Ascending aorta (tissue), 2 donors: ENCODE measurements around the gene PRELID3B. TPM values are rescaled to one million over a fixed set of nuclear protein-coding genes. Genes with fewer than 3 reads are reported as not detected.

Experiments used
- DNase-seq, 2 donors: peaks; one replicate each; pipeline ENCODE4 v3.0.0-alpha.2; 2019; ENCODE audit warnings: low spot score in 2 of 2
- H3K27ac ChIP-seq, 2 donors: fragments of 200-600 bp; sonication (generic); one replicate each; pipeline ENCODE4 v1.5.1; 2016 to 2017; ENCODE audit warnings: mild to moderate bottlenecking in 1 of 2
- H3K27me3 ChIP-seq: fragments of 200-600 bp; sonication (generic); one replicate; pipeline ENCODE4 v1.5.1; 2017
- H3K36me3 ChIP-seq, 2 donors: fragments of 200-600 bp; sonication (generic); one replicate each; pipeline ENCODE4 v1.5.1; 2016
- H3K4me1 ChIP-seq, 2 donors: fragments of 200-600 bp; sonication (generic); one replicate each; pipeline ENCODE4 v1.5.1; 2016 to 2017; ENCODE audit warnings: mild to moderate bottlenecking in 1 of 2
- H3K4me3 ChIP-seq, 2 donors: fragments of 200-600 bp; sonication (generic); one replicate each; pipeline ENCODE4 v1.5.1; 2016 to 2017; ENCODE audit warnings: mild to moderate bottlenecking in 1 of 2
- H3K9me3 ChIP-seq, 2 donors: fragments of 200-600 bp; sonication (generic); one replicate each; pipeline ENCODE4 v1.5.1; 2016
- CTCF ChIP-seq, 3 experiments: fragments of 200-600 bp in 2 of 3; fragments of 450-650 bp in 1 of 3; sonication (generic) in 2 of 3; IDR thresholded peaks; one replicate each; pipeline ENCODE4 v1.5.1; 2016 to 2019; ENCODE audit warnings: antibody characterized with exemption in 3 of 3, mild to moderate bottlenecking in 1 of 3, moderate library complexity in 1 of 3
- intact Hi-C: fragments of 100-400 bp; cut with DNase I; formaldehyde crosslinking; loops from one replicate; pipeline ENCODE4 v1.15.1; 2023
- total RNA-seq: library from RNA; depleted of rRNA; stranded (reverse); fragments of >200 nt; gene quantifications from one replicate; pipeline ENCODE4 v1.1.0, GENCODE V29; 2016

Gene PRELID3B
- total RNA-seq, 1 donor from 2014 or later: 13.4 TPM

GRCh38 chr20:59074456-59074855 is 31.9 kb upstream of the PRELID3B start:
- intact Hi-C loops: no loop called here
- Histone ChIP-seq H3K36me3 (no peaks in the 10 kb centered on the region), H3K4me3 (no peak overlapping the region), H3K27ac (no peak overlapping the region), H3K27me3 (no peaks in the 10 kb centered on the region), H3K4me1 (no peaks in the 10 kb centered on the region), H3K9me3 (no peaks in the 10 kb centered on the region)
- DNase-seq: no peak
- no peak for TF ChIP-seq CTCF (IDR thresholded peaks at IDR 0.05)

GRCh38 chr20:59073582-59073981 is 31.0 kb upstream of the PRELID3B start:
- Histone ChIP-seq H3K27me3 (no peaks in the 10 kb centered on the region), H3K4me1 (no peaks in the 10 kb centered on the region), H3K4me3 (no peak overlapping the region), H3K9me3 (no peaks in the 10 kb centered on the region), H3K36me3 (no peaks in the 10 kb centered on the region), H3K27ac (no peak overlapping the region)
- intact Hi-C loops: no loop called here
- no peak for DNase-seq
- TF ChIP-seq CTCF (IDR thresholded peaks at IDR 0.05): no peak

- Histone ChIP-seq H3K27ac (no peak overlapping the region), H3K4me1 (no peaks in the 10 kb centered on the region), H3K27me3 (no peaks in the 10 kb centered on the region), H3K4me3 (no peak overlapping the region), H3K9me3 (no peaks in the 10 kb centered on the region), H3K36me3 (no peaks in the 10 kb centered on the region)
- intact Hi-C loops: no loop called here
- no peak for DNase-seq
- no peak for TF ChIP-seq CTCF (IDR thresholded peaks at IDR 0.05)
These were observed 28.6 kb upstream of the PRELID3B start for GRCh38 chr20:59071216-59071615.

- TF ChIP-seq CTCF (IDR thresholded peaks at IDR 0.05): no peak
- Histone ChIP-seq H3K9me3 (no peaks in the 10 kb centered on the region), H3K4me3 (no peak overlapping the region), H3K27me3 (no peaks in the 10 kb centered on the region), H3K27ac (no peak overlapping the region), H3K4me1 (peaks cover 0 to 3% of the 10 kb centered on the region in 2 donors), H3K36me3 (no peaks in the 10 kb centered on the region)
- DNase-seq: no peak
- intact Hi-C loops: no loop called here
These were observed 26.4 kb upstream of the PRELID3B start for GRCh38 chr20:59069026-59069425.

- H3K4me1 ChIP-seq: peaks cover 0 to 3% of the 10 kb centered on the region in 2 donors
- intact Hi-C loops: no loop called here
- no peak overlapping the region for H3K27ac ChIP-seq
- no peak for TF ChIP-seq CTCF (IDR thresholded peaks at IDR 0.05)
- no peaks in the 10 kb centered on the region for H3K27me3 ChIP-seq
- no peak overlapping the region for H3K4me3 ChIP-seq
- no peaks in the 10 kb centered on the region for H3K9me3 ChIP-seq
- no peaks in the 10 kb centered on the region for H3K36me3 ChIP-seq
- DNase-seq: no peak
These were observed 25.9 kb upstream of the PRELID3B start for GRCh38 chr20:59068534-59068933.

GRCh38 chr20:59064214-59064722 is 21.7 kb upstream of the PRELID3B start:
- intact Hi-C loops: no loop called here
- Histone ChIP-seq H3K27ac (no peak overlapping the region), H3K9me3 (no peaks in the 10 kb centered on the region), H3K4me1 (peaks cover 0 to 3% of the 10 kb centered on the region in 2 donors), H3K27me3 (no peaks in the 10 kb centered on the region), H3K36me3 (no peaks in the 10 kb centered on the region), H3K4me3 (no peak overlapping the region)
- TF ChIP-seq CTCF (IDR thresholded peaks at IDR 0.05): no peak
- DNase-seq: no peak
